Measurements from ENCODE around the gene FADD. TPM values are rescaled to one million over a fixed set of nuclear protein-coding genes. Genes with fewer than 3 reads are reported as not detected.
A peak's percentile ranks its signal among the peaks of the same experiment; 100 is the strongest.

The FADD gene
- polyA plus RNA-seq, 2 of the 4 experiments (the other 2 are of a cell fraction) = 30.2 to 59.1 TPM

- no peaks in the 10 kb centered on the region for H3K9me3 ChIP-seq
- no peak for TF ChIP-seq HES2 (IDR thresholded peaks at IDR 0.05)
- no peak for TF ChIP-seq ESRRA (IDR thresholded peaks at IDR 0.05; ENCODE audit: borderline replicate concordance, low read length)
- TF ChIP-seq RNF2 (IDR thresholded peaks at IDR 0.05; ENCODE audit: borderline replicate concordance, low read depth) = no peak
- no peak for TF ChIP-seq FOXS1 (CRISPR knock-in tag; IDR thresholded peaks at IDR 0.05)
- TF ChIP-seq HEYL (CRISPR knock-in tag; IDR thresholded peaks at IDR 0.05) = no peak
- TF ChIP-seq ZC3H11A (IDR thresholded peaks at IDR 0.05) = no peak
- TF ChIP-seq NPAS2 (CRISPR knock-in tag; IDR thresholded peaks at IDR 0.05; ENCODE audit: borderline replicate concordance) = no peak
- no peak for TF ChIP-seq ZSCAN20 (CRISPR knock-in tag; IDR thresholded peaks at IDR 0.05)
- no peak for TF ChIP-seq HOXB13 (CRISPR knock-in tag; IDR thresholded peaks at IDR 0.05; ENCODE audit: low read depth)
- TF ChIP-seq PHF8 (IDR thresholded peaks at IDR 0.05; ENCODE audit: borderline replicate concordance, low read depth) = no peak
- TF ChIP-seq RCOR1 (IDR thresholded peaks at IDR 0.05; ENCODE audit: low read depth, low read length) = no peak
- TF ChIP-seq JUNB (IDR thresholded peaks at IDR 0.05) = no peak
- no peak for TF ChIP-seq MAZ (IDR thresholded peaks at IDR 0.05; ENCODE audit: borderline replicate concordance, low read depth, low read length)
- no peak for TF ChIP-seq KDM5A (IDR thresholded peaks at IDR 0.05)
- TF ChIP-seq CEBPB (IDR thresholded peaks at IDR 0.05) = no peak
- TF ChIP-seq RAD21 (conservative IDR thresholded peaks at IDR 0.05 in 1 of 2, IDR thresholded peaks at IDR 0.05 in 1 of 2) = no peak
- TF ChIP-seq EHF (CRISPR knock-in tag; IDR thresholded peaks at IDR 0.05) = no peak
- TF ChIP-seq RARB (CRISPR knock-in tag; IDR thresholded peaks at IDR 0.05) = no peak
- TF ChIP-seq CHD2 (IDR thresholded peaks at IDR 0.05; ENCODE audit: low read length, partially characterized antibody) = no peak
- no peak for FAIRE-seq
- peaks cover 24% of the 10 kb centered on the region for H3K4me1 ChIP-seq
- H3K4me3 ChIP-seq = no peak overlapping the region
- H3K27ac ChIP-seq = peak overlapping the region; percentile 54 to 75
- H3K4me2 ChIP-seq = peak overlapping the region; percentile 78
- CTCF ChIA-PET = interaction anchor here (0.5 to 3.0 kb wide), 10 partner anchors 8 to 318 kb away, joined by 3 to 8 read pairs (median 4); partner anchors contain the start of gene PPFIA1
- ATAC-seq = peak; percentile 26 to 33; a peak in 5 of 6 replicates
- DNase-seq (ENCODE audit: low read depth in 1 of 2, low spot score in 1 of 2) = no peak
- POLR2A ChIA-PET = interaction anchor here (2.0 kb wide), 1 partner anchor 30 kb away, joined by 6 read pairs; the partner anchor contains the start of gene FADD
Measured at GRCh38 chr11:70233034-70233433, 29.9 kb downstream of the FADD start.

GRCh38 chr11:70233511-70233934 lies 30.4 kb downstream of the FADD start:
- ATAC-seq = peak; percentile 93 to 96
- ChIA-PET POLR2A (interaction anchor here (2.0 kb wide), 1 partner anchor 30 kb away, joined by 6 read pairs; the partner anchor contains the start of gene FADD), CTCF (interaction anchor here (0.5 to 3.0 kb wide), 11 partner anchors 9 to 318 kb away, joined by 3 to 8 read pairs (median 4); no protein-coding TSS in a partner anchor)
- peaks cover 24% of the 10 kb centered on the region for H3K4me1 ChIP-seq
- H3K9me3 ChIP-seq = no peaks in the 10 kb centered on the region
- H3K4me3 ChIP-seq = 0 out of 3 replicates have a peak overlapping the region, but pooled peaks have one; percentile 4
- WGBS (ENCODE audit: missing lambda C conversion rate) = 2% methylated on average over 11 of the region's 11 CpGs
- H3K4me2 ChIP-seq = peak overlapping the region; percentile 78
- peak; percentile 94 to 95 for DNase-seq (ENCODE audit: low read depth in 1 of 2, low spot score in 1 of 2)
- peak; percentile 99 for FAIRE-seq
- peak overlapping the region; percentile 78 to 82 for H3K27ac ChIP-seq
- TF ChIP-seq FOXS1 (CRISPR knock-in tag; IDR thresholded peaks at IDR 0.05) (no peak), USF2 (IDR thresholded peaks at IDR 0.05) (no peak), HMGXB4 (CRISPR knock-in tag; IDR thresholded peaks at IDR 0.05; ENCODE audit: borderline replicate concordance) (no peak), MAFK (IDR thresholded peaks at IDR 0.05; ENCODE audit: partially characterized antibody) (no peak), RCOR1 (IDR thresholded peaks at IDR 0.05; ENCODE audit: low read depth, low read length) (no peak), ESRRA (IDR thresholded peaks at IDR 0.05; ENCODE audit: borderline replicate concordance, low read length) (no peak), BHLHE40 (IDR thresholded peaks at IDR 0.05; ENCODE audit: low read depth, low read length) (0 out of 2 replicates have a peak, but pooled peaks have one; percentile 5), CTCF (IDR thresholded peaks at IDR 0.05) (no peak), MAZ (IDR thresholded peaks at IDR 0.05; ENCODE audit: borderline replicate concordance, low read depth, low read length) (no peak), SMC3 (IDR thresholded peaks at IDR 0.05) (peak; percentile 17; the same call in 1 of the 3 replicates), PHF8 (IDR thresholded peaks at IDR 0.05; ENCODE audit: borderline replicate concordance, low read depth) (no peak), HES2 (IDR thresholded peaks at IDR 0.05) (peak; percentile 42; the same call in 1 of the 2 replicates), MYC (IDR thresholded peaks at IDR 0.05; ENCODE audit: borderline replicate concordance, low read length) (no peak), BCL3 (IDR thresholded peaks at IDR 0.05) (0 out of 3 replicates have a peak, but pooled peaks have one; percentile 59), ELK1 (IDR thresholded peaks at IDR 0.05; ENCODE audit: low read depth, low read length) (no peak), CBX8 (IDR thresholded peaks at IDR 0.05) (no peak)

Data from A549 (cell line).